ENCODE measurements around the gene PTPRN2. TPM values are rescaled to one million over a fixed set of nuclear protein-coding genes. Genes with fewer than 3 reads are reported as not detected.
A peak's percentile ranks its signal among the peaks of the same experiment; 100 is the strongest.

Gene PTPRN2
- total and polyA plus RNA-seq, 2 of the 13 experiments (the other 11 are each of a cell fraction or from before 2014, with no cell fraction given): 2.5 to 24.2 TPM

- ChIA-PET CTCF (ENCODE audit: low intra/inter-chr PET ratio, low total read pairs) (no interaction called here), POLR2A (no interaction called here)
- in situ Hi-C loops (cut with HindIII; ENCODE audit: extremely low pct_ligation_motif_present, low pct_unique_long_range_greater_than_20kb): loop anchor here (25.0 kb wide), 1 partner anchor 301 kb away; no protein-coding TSS in a partner anchor
- no peaks in the 10 kb centered on the region for H3K27me3 ChIP-seq (ENCODE audit: control insufficient read depth in 1 of 2, insufficient read depth in 2 of 2, low read length in 2 of 2)
- no peak for DNase-seq (ENCODE audit: low spot score)
- no peak overlapping the region for H3K4me3 ChIP-seq (replicated peaks in 1 of 3; ENCODE audit: insufficient read depth in 1 of 3, low read depth in 2 of 3, low read length in 3 of 3)
- H3K9me3 ChIP-seq (ENCODE audit: low read length): no peaks in the 10 kb centered on the region
- peaks cover 0 to 3% of the 10 kb centered on the region in 2 experiments; a peak in 1 of 5 replicates for H3K36me3 ChIP-seq (replicated peaks in 1 of 2; ENCODE audit: control insufficient read depth in 1 of 2, insufficient read depth in 2 of 2, low read length in 2 of 2)
- H4K20me1 ChIP-seq (ENCODE audit: insufficient read depth, low read length): peaks cover 77% of the 10 kb centered on the region
- H3K27ac ChIP-seq (ENCODE audit: extremely low read length, insufficient read depth, low read length): no peak overlapping the region
- no peak overlapping the region for H3K9ac ChIP-seq (ENCODE audit: insufficient read depth, low read depth, low read length)
- no peak overlapping the region for H2AFZ ChIP-seq (ENCODE audit: low read length)
- H3K4me2 ChIP-seq (ENCODE audit: low read depth, low read length): no peak overlapping the region
- intact Hi-C loops (cut with micrococcal nuclease; ENCODE audit: unreplicated experiment): no loop called here
- H3K4me1 ChIP-seq (ENCODE audit: insufficient read depth, low read length): no peaks in the 10 kb centered on the region
- 67% methylated on average over 32 of the region's 40 CpGs for WGBS (ENCODE audit: low lambda C conversion rate)
- peak; percentile 25; the same call in 2 of the 3 replicates for ATAC-seq
- FAIRE-seq: no peak
- no peaks in the 10 kb centered on the region for H3K79me2 ChIP-seq (ENCODE audit: insufficient read depth, low read length)
- BruUV-seq (replicated peaks): no TSS peak
- peak; percentile 59; the same call in 1 of the 2 replicates for TF ChIP-seq ZNF768 (CRISPR knock-in tag; IDR thresholded peaks at IDR 0.05)
- peak; percentile 72; the same call in 1 of the 2 replicates for TF ChIP-seq HES4 (CRISPR knock-in tag; IDR thresholded peaks at IDR 0.05; ENCODE audit: borderline replicate concordance)
- 0 out of 2 replicates have a peak, but pooled peaks have one; percentile 50 for TF ChIP-seq NFKB2 (CRISPR knock-in tag; IDR thresholded peaks at IDR 0.05; ENCODE audit: borderline replicate concordance)
- TF ChIP-seq ZFP36L2 (CRISPR knock-in tag; IDR thresholded peaks at IDR 0.05): no peak
- peak; percentile 71; the same call in 1 of the 2 replicates for TF ChIP-seq ZNF232 (CRISPR knock-in tag; IDR thresholded peaks at IDR 0.05; ENCODE audit: borderline replicate concordance)
- peak; percentile 95 for TF ChIP-seq MIER2 (CRISPR knock-in tag; IDR thresholded peaks at IDR 0.05)
- TF ChIP-seq MXI1 (IDR thresholded peaks at IDR 0.05; ENCODE audit: borderline replicate concordance, low read depth, low read length): no peak
- TF ChIP-seq, protein P1, sequence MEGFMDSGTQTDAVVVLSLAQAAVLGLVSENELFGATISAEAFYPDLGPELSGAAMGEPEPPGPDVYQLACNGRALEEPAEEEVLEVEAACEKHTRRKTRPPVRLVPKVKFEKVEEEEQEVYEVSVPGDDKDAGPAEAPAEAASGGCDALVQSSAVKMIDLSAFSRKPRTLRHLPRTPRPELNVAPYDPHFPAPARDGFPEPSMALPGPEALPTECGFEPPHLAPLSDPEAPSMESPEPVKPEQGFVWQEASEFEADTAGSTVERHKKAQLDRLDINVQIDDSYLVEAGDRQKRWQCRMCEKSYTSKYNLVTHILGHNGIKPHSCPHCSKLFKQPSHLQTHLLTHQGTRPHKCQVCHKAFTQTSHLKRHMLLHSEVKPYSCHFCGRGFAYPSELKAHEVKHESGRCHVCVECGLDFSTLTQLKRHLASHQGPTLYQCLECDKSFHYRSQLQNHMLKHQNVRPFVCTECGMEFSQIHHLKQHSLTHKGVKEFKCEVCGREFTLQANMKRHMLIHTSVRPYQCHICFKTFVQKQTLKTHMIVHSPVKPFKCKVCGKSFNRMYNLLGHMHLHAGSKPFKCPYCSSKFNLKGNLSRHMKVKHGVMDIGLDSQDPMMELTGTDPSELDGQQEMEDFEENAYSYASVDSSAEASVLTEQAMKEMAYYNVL (CRISPR knock-in tag; IDR thresholded peaks at IDR 0.05; ENCODE audit: borderline replicate concordance): no peak
- TF ChIP-seq BRD4 (CRISPR knock-in tag; IDR thresholded peaks at IDR 0.05): no peak
- TF ChIP-seq ZNF879 (CRISPR knock-in tag; IDR thresholded peaks at IDR 0.05): no peak
- 0 out of 2 replicates have a peak, but pooled peaks have one; percentile 4 for TF ChIP-seq MYC (CRISPR knock-in tag; IDR thresholded peaks at IDR 0.05; ENCODE audit: borderline replicate concordance)
- TF ChIP-seq, protein P2, sequence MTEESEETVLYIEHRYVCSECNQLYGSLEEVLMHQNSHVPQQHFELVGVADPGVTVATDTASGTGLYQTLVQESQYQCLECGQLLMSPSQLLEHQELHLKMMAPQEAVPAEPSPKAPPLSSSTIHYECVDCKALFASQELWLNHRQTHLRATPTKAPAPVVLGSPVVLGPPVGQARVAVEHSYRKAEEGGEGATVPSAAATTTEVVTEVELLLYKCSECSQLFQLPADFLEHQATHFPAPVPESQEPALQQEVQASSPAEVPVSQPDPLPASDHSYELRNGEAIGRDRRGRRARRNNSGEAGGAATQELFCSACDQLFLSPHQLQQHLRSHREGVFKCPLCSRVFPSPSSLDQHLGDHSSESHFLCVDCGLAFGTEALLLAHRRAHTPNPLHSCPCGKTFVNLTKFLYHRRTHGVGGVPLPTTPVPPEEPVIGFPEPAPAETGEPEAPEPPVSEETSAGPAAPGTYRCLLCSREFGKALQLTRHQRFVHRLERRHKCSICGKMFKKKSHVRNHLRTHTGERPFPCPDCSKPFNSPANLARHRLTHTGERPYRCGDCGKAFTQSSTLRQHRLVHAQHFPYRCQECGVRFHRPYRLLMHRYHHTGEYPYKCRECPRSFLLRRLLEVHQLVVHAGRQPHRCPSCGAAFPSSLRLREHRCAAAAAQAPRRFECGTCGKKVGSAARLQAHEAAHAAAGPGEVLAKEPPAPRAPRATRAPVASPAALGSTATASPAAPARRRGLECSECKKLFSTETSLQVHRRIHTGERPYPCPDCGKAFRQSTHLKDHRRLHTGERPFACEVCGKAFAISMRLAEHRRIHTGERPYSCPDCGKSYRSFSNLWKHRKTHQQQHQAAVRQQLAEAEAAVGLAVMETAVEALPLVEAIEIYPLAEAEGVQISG (CRISPR knock-in tag; IDR thresholded peaks at IDR 0.05): 0 out of 2 replicates have a peak, but pooled peaks have one; percentile 30
- peak; percentile 87; the same call in 1 of the 2 replicates for TF ChIP-seq EHMT2 (IDR thresholded peaks at IDR 0.05; ENCODE audit: borderline replicate concordance, low read depth, low read length)
- TF ChIP-seq IKZF1 (IDR thresholded peaks at IDR 0.05): no peak
- TF ChIP-seq, protein P3, sequence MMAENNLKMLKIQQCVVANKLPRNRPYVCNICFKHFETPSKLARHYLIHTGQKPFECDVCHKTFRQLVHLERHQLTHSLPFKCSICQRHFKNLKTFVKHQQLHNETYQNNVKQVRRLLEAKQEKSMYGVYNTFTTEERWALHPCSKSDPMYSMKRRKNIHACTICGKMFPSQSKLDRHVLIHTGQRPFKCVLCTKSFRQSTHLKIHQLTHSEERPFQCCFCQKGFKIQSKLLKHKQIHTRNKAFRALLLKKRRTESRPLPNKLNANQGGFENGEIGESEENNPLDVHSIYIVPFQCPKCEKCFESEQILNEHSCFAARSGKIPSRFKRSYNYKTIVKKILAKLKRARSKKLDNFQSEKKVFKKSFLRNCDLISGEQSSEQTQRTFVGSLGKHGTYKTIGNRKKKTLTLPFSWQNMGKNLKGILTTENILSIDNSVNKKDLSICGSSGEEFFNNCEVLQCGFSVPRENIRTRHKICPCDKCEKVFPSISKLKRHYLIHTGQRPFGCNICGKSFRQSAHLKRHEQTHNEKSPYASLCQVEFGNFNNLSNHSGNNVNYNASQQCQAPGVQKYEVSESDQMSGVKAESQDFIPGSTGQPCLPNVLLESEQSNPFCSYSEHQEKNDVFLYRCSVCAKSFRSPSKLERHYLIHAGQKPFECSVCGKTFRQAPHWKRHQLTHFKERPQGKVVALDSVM (CRISPR knock-in tag; IDR thresholded peaks at IDR 0.05): peak; percentile 96
- TF ChIP-seq ZFP62 (CRISPR knock-in tag; IDR thresholded peaks at IDR 0.05): no peak
- TF ChIP-seq SALL1 (CRISPR knock-in tag; IDR thresholded peaks at IDR 0.05): peak; percentile 27; the same call in 1 of the 2 replicates
Observed at GRCh38 chr7:158362912-158363905, 224.4 kb downstream of the PTPRN2 start.
